Gastroesophageal sphincter (tissue), 4 donors: ENCODE results near the gene EXOC2. TPM values are rescaled to one million over a fixed set of nuclear protein-coding genes. Genes with fewer than 3 reads are reported as not detected.

ENCODE experiments used
- ATAC-seq: fragments of 150-250 bp; one replicate; pipeline ENCODE4 v1.9.1; 2016; ENCODE audit warnings: mild to moderate bottlenecking, moderate library complexity
- H3K27ac ChIP-seq, 4 donors: fragments of 200-600 bp; sonication (generic) in 3 of 4; 1 replicate in 3 of 4; 2 replicates in 1 of 4; pipeline ENCODE4 v1.5.1; 2016 to 2019
- H3K27me3 ChIP-seq: fragments of 200-600 bp; sonication (generic); one replicate; pipeline ENCODE4 v1.5.1; 2019
- H3K36me3 ChIP-seq, 2 donors: fragments of 200-600 bp; sonication (generic); one replicate each; pipeline ENCODE4 v1.5.1; 2019; ENCODE audit warnings: control low read depth in 1 of 2
- H3K4me1 ChIP-seq, 3 donors: fragments of 200-600 bp; sonication (generic); 1 replicate in 2 of 3; 2 replicates in 1 of 3; pipeline ENCODE4 v1.5.1; 2016 to 2019; ENCODE audit warnings: control low read depth in 2 of 3
- H3K4me3 ChIP-seq, 2 donors: fragments of 200-600 bp; sonication (generic); one replicate each; pipeline ENCODE4 v1.5.1; 2019; ENCODE audit warnings: mild to moderate bottlenecking in 1 of 2, moderate library complexity in 1 of 2
- H3K9me3 ChIP-seq, 3 donors: fragments of 200-600 bp; sonication (generic); one replicate each; pipeline ENCODE4 v1.5.1; 2017 to 2019; ENCODE audit warnings: control low read depth in 2 of 3
- EP300 ChIP-seq: sonication (generic); formaldehyde crosslinking; IDR thresholded peaks from one replicate; pipeline ENCODE4 v1.6.1; 2017; ENCODE audit warnings: antibody characterized with exemption, mild to moderate bottlenecking
- POLR2A ChIP-seq, 2 donors: fragments of 450-650 bp; IDR thresholded peaks; one replicate each; pipeline ENCODE4 v1.6.1; 2017; ENCODE audit warnings: antibody characterized with exemption in 2 of 2, mild to moderate bottlenecking in 2 of 2, moderate library complexity in 1 of 2
- POLR2AphosphoS5 ChIP-seq: sonication (generic); formaldehyde crosslinking; IDR thresholded peaks from one replicate; pipeline ENCODE4 v1.6.1; 2017; ENCODE audit warnings: antibody characterized with exemption
- WGBS, 2 donors: methylation state at CpG; one replicate each; pipeline ENCODE4 v1.1.5; 2018; ENCODE audit warnings: low coverage in 1 of 2; 5-methylcytosine and 5-hydroxymethylcytosine counted together
- total RNA-seq, 4 donors: library from RNA; depleted of rRNA; stranded (reverse); fragments of >200 nt; gene quantifications; one replicate each; pipeline ENCODE4 v1.1.0, GENCODE V29; 2016
- TF ChIP-seq, protein P1 (sequence below), 4 experiments: fragments of 200-600 bp in 2 of 4; fragments of 450-650 bp in 2 of 4; sonication (generic) in 1 of 4; IDR thresholded peaks; one replicate each; pipeline ENCODE4 v1.5.1; 2017 to 2019; ENCODE audit warnings: antibody characterized with exemption in 4 of 4, mild to moderate bottlenecking in 2 of 4, moderate library complexity in 2 of 4

EXOC2 gene
- total RNA-seq, 4 donors from 2014 or later, result 17.8 to 39.2 (median 25.8) TPM

- no peak for ATAC-seq
- TF ChIP-seq POLR2A (IDR thresholded peaks at IDR 0.05) (no peak), EP300 (no peak), POLR2AphosphoS5 (no peak)
- TF ChIP-seq, protein P1, sequence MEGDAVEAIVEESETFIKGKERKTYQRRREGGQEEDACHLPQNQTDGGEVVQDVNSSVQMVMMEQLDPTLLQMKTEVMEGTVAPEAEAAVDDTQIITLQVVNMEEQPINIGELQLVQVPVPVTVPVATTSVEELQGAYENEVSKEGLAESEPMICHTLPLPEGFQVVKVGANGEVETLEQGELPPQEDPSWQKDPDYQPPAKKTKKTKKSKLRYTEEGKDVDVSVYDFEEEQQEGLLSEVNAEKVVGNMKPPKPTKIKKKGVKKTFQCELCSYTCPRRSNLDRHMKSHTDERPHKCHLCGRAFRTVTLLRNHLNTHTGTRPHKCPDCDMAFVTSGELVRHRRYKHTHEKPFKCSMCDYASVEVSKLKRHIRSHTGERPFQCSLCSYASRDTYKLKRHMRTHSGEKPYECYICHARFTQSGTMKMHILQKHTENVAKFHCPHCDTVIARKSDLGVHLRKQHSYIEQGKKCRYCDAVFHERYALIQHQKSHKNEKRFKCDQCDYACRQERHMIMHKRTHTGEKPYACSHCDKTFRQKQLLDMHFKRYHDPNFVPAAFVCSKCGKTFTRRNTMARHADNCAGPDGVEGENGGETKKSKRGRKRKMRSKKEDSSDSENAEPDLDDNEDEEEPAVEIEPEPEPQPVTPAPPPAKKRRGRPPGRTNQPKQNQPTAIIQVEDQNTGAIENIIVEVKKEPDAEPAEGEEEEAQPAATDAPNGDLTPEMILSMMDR (IDR thresholded peaks at IDR 0.05), result no peak
- H3K4me1 ChIP-seq, result no peaks in the 10 kb centered on the region
- no peak overlapping the region for H3K4me3 ChIP-seq
- no peaks in the 10 kb centered on the region for H3K9me3 ChIP-seq
- 80 to 100% methylated on average over 1 to 8 of the region's 12 CpGs for WGBS, 2 donors
- no peak overlapping the region for H3K27ac ChIP-seq
- H3K36me3 ChIP-seq, result peaks cover 0 to 22% of the 10 kb centered on the region in 2 donors
- no peaks in the 10 kb centered on the region for H3K27me3 ChIP-seq
Observed at GRCh38 chr6:514396-514978, 178.5 kb downstream of the EXOC2 start.

- 87 to 100% methylated on average over 3 of the region's 3 CpGs for WGBS, 2 donors
- no peak for ATAC-seq
Observed at GRCh38 chr6:513961-514360, 179.0 kb downstream of the EXOC2 start.

GRCh38 chr6:513058-513457 is 179.9 kb downstream of the EXOC2 start:
- TF ChIP-seq EP300 (no peak), POLR2AphosphoS5 (no peak), POLR2A (IDR thresholded peaks at IDR 0.05) (no peak)
- TF ChIP-seq, protein P1 (IDR thresholded peaks at IDR 0.05), result no peak
- 96 to 100% methylated on average over 3 to 10 of the region's 15 CpGs for WGBS, 2 donors
- H3K36me3 ChIP-seq, result peaks cover 0 to 22% of the 10 kb centered on the region in 2 donors
- ATAC-seq, result no peak
- H3K27me3 ChIP-seq, result no peaks in the 10 kb centered on the region
- no peaks in the 10 kb centered on the region for H3K4me1 ChIP-seq
- no peak overlapping the region for H3K27ac ChIP-seq
- H3K4me3 ChIP-seq, result no peak overlapping the region
- H3K9me3 ChIP-seq, result no peaks in the 10 kb centered on the region

More at GRCh38 chr6:513961-514360, 179.0 kb downstream of the EXOC2 start:
- TF ChIP-seq, protein P1 (IDR thresholded peaks at IDR 0.05), result no peak
- TF ChIP-seq POLR2A (IDR thresholded peaks at IDR 0.05), result no peak
- no peak for TF ChIP-seq EP300
- no peak for TF ChIP-seq POLR2AphosphoS5
- Histone ChIP-seq H3K4me3 (no peak overlapping the region), H3K9me3 (no peaks in the 10 kb centered on the region), H3K4me1 (no peaks in the 10 kb centered on the region), H3K27me3 (no peaks in the 10 kb centered on the region), H3K36me3 (peaks cover 0 to 22% of the 10 kb centered on the region in 2 donors), H3K27ac (no peak overlapping the region)

- ATAC-seq, result no peak
- H3K9me3 ChIP-seq, result no peaks in the 10 kb centered on the region
- H3K36me3 ChIP-seq, result peaks cover 0 to 22% of the 10 kb centered on the region in 2 donors
- no peak overlapping the region for H3K27ac ChIP-seq
- 84 to 88% methylated on average over 5 to 12 of the region's 12 CpGs for WGBS, 2 donors
- H3K4me3 ChIP-seq, result no peak overlapping the region
- TF ChIP-seq EP300, result no peak
- TF ChIP-seq, protein P1 (IDR thresholded peaks at IDR 0.05), result no peak
- no peak for TF ChIP-seq POLR2A (IDR thresholded peaks at IDR 0.05)
- no peak for TF ChIP-seq POLR2AphosphoS5
- H3K4me1 ChIP-seq, result no peaks in the 10 kb centered on the region
- no peaks in the 10 kb centered on the region for H3K27me3 ChIP-seq
Observed at GRCh38 chr6:511488-512137, 181.3 kb downstream of the EXOC2 start.

DNA sequence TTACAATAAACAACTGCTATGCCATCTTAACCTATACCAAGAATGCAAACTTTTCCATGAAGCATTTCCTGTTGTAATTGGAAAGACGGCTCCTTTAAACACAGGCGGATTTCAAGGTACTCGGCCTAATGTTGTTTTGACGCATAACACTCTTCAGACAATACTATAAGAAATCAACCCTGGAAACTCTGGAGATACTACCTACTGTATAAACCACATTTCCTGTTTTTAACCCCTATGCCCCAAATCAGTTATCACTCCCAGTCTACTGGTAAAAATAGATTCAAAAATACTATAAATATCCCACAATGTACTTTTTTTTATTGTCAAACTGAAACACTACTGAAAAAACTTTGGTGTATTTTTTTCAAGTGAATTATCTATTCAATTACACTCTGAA is 183.3 kb downstream of the EXOC2 start:
- Histone ChIP-seq H3K27ac (no peak overlapping the region), H3K9me3 (no peaks in the 10 kb centered on the region), H3K27me3 (no peaks in the 10 kb centered on the region), H3K4me1 (no peaks in the 10 kb centered on the region), H3K4me3 (no peak overlapping the region), H3K36me3 (peaks cover 0 to 32% of the 10 kb centered on the region in 2 donors)
- TF ChIP-seq EP300 (no peak), POLR2AphosphoS5 (no peak)
- TF ChIP-seq, protein P1 (IDR thresholded peaks at IDR 0.05), result no peak
- no peak for ATAC-seq
- WGBS, 2 donors, result 85 to 89% methylated on average over 4 of the region's 4 CpGs
